WERI-Rb-1 (cell line): ENCODE results near the gene ABHD14A.
A peak's percentile ranks its signal among the peaks of the same experiment; 100 is the strongest.

Experiments
- DNase-seq: peaks from one replicate; pipeline ENCODE4 v3.0.0-alpha.2; 2020
- H3K27ac ChIP-seq: fragments of 250-450 bp; sonication (Bioruptor Pico); 2 replicates; pipeline ENCODE4 v1.5.1; 2020; ENCODE audit warnings: mild to moderate bottlenecking, moderate library complexity
- H3K27me3 ChIP-seq: fragments of 250-450 bp; sonication (Bioruptor Pico); 2 replicates; pipeline ENCODE4 v1.5.1; 2021; ENCODE audit warnings: mild to moderate bottlenecking, low read depth, moderate library complexity; ENCODE audit not compliant: insufficient read depth, severe bottlenecking
- H3K36me3 ChIP-seq: fragments of 250-450 bp; sonication (Bioruptor Pico); 2 replicates; pipeline ENCODE4 v1.5.1; 2020; ENCODE audit warnings: mild to moderate bottlenecking, moderate library complexity
- H3K4me3 ChIP-seq: 2 replicates; pipeline ENCODE4 v1.5.1; 2011; ENCODE audit warnings: low read depth, mild to moderate bottlenecking, control low read depth, low read length
- H3K9me3 ChIP-seq: fragments of 250-450 bp; sonication (Bioruptor Pico); 2 replicates; pipeline ENCODE4 v1.5.1; 2021; ENCODE audit warnings: mild to moderate bottlenecking, moderate library complexity; ENCODE audit not compliant: severe bottlenecking
- CTCF ChIP-seq: IDR thresholded peaks from 2 replicates; pipeline ENCODE4 v1.5.1; 2011; ENCODE audit warnings: low read depth, mild to moderate bottlenecking, control low read depth, inconsistent platforms, low read length

Gene ABHD14A

GRCh38 chr3:52013802-52014598 lies 39.1 kb downstream of the ABHD14A start:
- Histone ChIP-seq H3K36me3 (no peaks in the 10 kb centered on the region), H3K27ac (no peak overlapping the region), H3K4me3 (no peak overlapping the region), H3K27me3 (no peaks in the 10 kb centered on the region), H3K9me3 (no peaks in the 10 kb centered on the region)
- TF ChIP-seq CTCF, result peak; percentile 56
- DNase-seq, result no peak

GRCh38 chr3:52014613-52015012 lies 39.7 kb downstream of the ABHD14A start:
- no peaks in the 10 kb centered on the region for H3K36me3 ChIP-seq
- no peaks in the 10 kb centered on the region for H3K27me3 ChIP-seq
- no peak overlapping the region for H3K27ac ChIP-seq
- no peak overlapping the region for H3K4me3 ChIP-seq
- H3K9me3 ChIP-seq, result no peaks in the 10 kb centered on the region
- DNase-seq, result peak; percentile 79
- TF ChIP-seq CTCF, result peak; percentile 90

- Histone ChIP-seq H3K9me3 (no peaks in the 10 kb centered on the region), H3K4me3 (no peak overlapping the region), H3K27me3 (no peaks in the 10 kb centered on the region), H3K27ac (peak overlapping the region; percentile 20), H3K36me3 (no peaks in the 10 kb centered on the region)
- DNase-seq, result no peak
- TF ChIP-seq CTCF, result no peak
Measured at GRCh38 chr3:52015438-52016228, 40.8 kb downstream of the ABHD14A start.

- Histone ChIP-seq H3K27ac (peak overlapping the region; percentile 14; the same call in 1 of the 2 replicates), H3K9me3 (no peaks in the 10 kb centered on the region), H3K4me3 (no peak overlapping the region), H3K27me3 (no peaks in the 10 kb centered on the region), H3K36me3 (no peaks in the 10 kb centered on the region)
- no peak for TF ChIP-seq CTCF
- peak; percentile 60 for DNase-seq
Measured at GRCh38 chr3:52017586-52017985, 42.7 kb downstream of the ABHD14A start.

GRCh38 chr3:52018319-52019000 lies 43.6 kb downstream of the ABHD14A start:
- H3K27ac ChIP-seq, result no peak overlapping the region
- no peaks in the 10 kb centered on the region for H3K36me3 ChIP-seq
- H3K4me3 ChIP-seq, result no peak overlapping the region
- no peaks in the 10 kb centered on the region for H3K27me3 ChIP-seq
- DNase-seq, result no peak
- H3K9me3 ChIP-seq, result no peaks in the 10 kb centered on the region
- no peak for TF ChIP-seq CTCF
